Upper lobe of left lung (tissue), 4 donors: ENCODE results near the gene SLC29A1.
A peak's percentile ranks its signal among the peaks of the same experiment; 100 is the strongest.

Source experiments
- CTCF ChIP-seq, 6 experiments: fragments of 450-650 bp in 4 of 6; fragments of 200-600 bp in 2 of 6; sonication (generic) in 2 of 6; IDR thresholded peaks; one replicate each; pipeline ENCODE4 v1.5.1; 2016 to 2019; ENCODE audit warnings: antibody characterized with exemption in 6 of 6
- EP300 ChIP-seq, 4 donors: sonication (generic); formaldehyde crosslinking; IDR thresholded peaks; one replicate each; pipeline ENCODE4 v1.5.1; 2017; ENCODE audit warnings: antibody characterized with exemption in 4 of 4, control low read depth in 2 of 4
- POLR2A ChIP-seq, 4 donors: fragments of 450-650 bp; IDR thresholded peaks; one replicate each; pipeline ENCODE4 v1.5.1; 2016 to 2017; ENCODE audit warnings: antibody characterized with exemption in 4 of 4, mild to moderate bottlenecking in 2 of 4

GRCh38 chr6:44264154-44265006 lies 41.0 kb downstream of the SLC29A1 start:
- no peak for TF ChIP-seq CTCF (IDR thresholded peaks at IDR 0.05)
- peak in 1 of 4 donors; percentile 24 for TF ChIP-seq POLR2A (IDR thresholded peaks at IDR 0.05)
- no peak for TF ChIP-seq EP300 (IDR thresholded peaks at IDR 0.05)
